Activated CD8-positive, alpha-beta memory T cell treated with anti-CD3 and anti-CD28 coated beads, Interleukin-2, amount 50 U/mL, for 4 hours (primary cell): ENCODE measurements around the gene C2CD2.

Experiments
- DNase-seq: peaks from one replicate; pipeline ENCODE4 v3.0.0-alpha.2; 2020

The C2CD2 gene

GRCh38 chr21:41836166-41837015 is 117.4 kb downstream of the C2CD2 start:
- DNase-seq: no peak

GRCh38 chr21:41835711-41836154 is 118.1 kb downstream of the C2CD2 start:
- no peak for DNase-seq
